Measurements from ENCODE around the gene ZNF556. TPM values are rescaled to one million over a fixed set of nuclear protein-coding genes. Genes with fewer than 3 reads are reported as not detected.

ZNF556 gene
- total RNA-seq (ENCODE audit: insufficient read depth, low replicate concordance), result 0.96 TPM

GRCh38 chr19:2867025-2867991 is at the start of gene ZNF556:
Gene ZNF556 (plus strand): TSS chr19:2867335. CDS start chr19:2867422, 87 bp downstream.
- DNase-seq (ENCODE audit: low spot score), result no peak

DNA sequence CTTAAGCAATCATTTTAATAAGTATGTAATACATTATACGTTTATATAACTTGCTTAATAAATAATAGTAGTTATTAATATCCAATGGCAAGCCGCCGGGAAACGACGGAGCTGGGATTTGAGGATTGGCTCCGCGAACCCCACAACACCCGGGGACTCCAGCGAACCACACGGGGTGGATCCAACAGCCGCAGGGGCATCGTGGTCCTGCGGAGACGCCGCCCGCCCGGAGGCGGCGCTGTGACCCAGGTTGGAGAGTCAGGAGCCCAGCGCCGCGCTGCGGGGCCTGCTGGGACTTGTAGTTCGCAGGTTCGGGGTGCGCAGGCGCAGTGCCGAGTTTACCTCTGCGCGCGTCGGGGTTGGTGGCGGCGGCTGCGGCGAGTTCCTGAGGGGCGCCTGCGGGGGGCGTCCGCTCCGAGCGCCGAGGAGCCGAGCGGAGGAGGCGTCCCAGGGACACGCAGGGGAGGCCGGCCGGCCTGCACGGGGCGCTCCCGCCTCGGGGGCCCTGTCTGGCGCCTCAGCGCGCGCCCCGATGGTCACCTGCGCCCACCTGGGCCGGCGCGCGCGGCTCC is 47.5 kb upstream of the ZNF556 start, which contains the start of gene ZNF554:
Gene ZNF554, plus strand, starts transcription at position 329 of the 572 bp plus-strand sequence. Its CDS starts 204 bp downstream, at position 533.
- peak; percentile 96 for DNase-seq (ENCODE audit: low spot score)

- DNase-seq (ENCODE audit: low spot score), result no peak
Measured at GRCh38 chr19:2820112-2820702, 46.9 kb upstream of the ZNF556 start.

GRCh38 chr19:2822846-2823245 is 44.3 kb upstream of the ZNF556 start:
- no peak for DNase-seq (ENCODE audit: low spot score)

DNA sequence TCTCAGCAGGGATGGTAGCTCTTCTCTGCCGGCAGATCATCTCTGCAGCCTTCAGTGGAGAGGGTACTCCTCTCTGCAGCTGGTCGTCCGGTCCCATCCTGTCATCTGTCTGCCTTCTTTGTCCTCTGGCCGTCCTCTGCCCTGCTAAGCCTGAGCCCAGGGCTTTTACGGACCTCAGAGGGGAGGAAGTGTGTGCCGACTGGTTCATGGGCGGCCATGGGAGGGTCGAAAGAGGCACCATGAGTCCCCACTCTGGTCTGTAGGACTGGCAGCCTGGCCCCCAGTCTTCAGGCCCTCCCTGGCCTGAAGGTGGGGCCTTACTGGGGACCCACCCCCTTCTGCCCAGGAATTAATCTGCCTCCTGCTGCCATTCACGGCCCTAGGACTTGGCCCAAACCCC is 43.5 kb upstream of the ZNF556 start:
- no peak for DNase-seq (ENCODE audit: low spot score)

GRCh38 chr19:2824129-2824528 is 43.0 kb upstream of the ZNF556 start:
- DNase-seq (ENCODE audit: low spot score), result no peak

GRCh38 chr19:2827022-2827421 is 40.1 kb upstream of the ZNF556 start:
- DNase-seq (ENCODE audit: low spot score), result no peak

DNA sequence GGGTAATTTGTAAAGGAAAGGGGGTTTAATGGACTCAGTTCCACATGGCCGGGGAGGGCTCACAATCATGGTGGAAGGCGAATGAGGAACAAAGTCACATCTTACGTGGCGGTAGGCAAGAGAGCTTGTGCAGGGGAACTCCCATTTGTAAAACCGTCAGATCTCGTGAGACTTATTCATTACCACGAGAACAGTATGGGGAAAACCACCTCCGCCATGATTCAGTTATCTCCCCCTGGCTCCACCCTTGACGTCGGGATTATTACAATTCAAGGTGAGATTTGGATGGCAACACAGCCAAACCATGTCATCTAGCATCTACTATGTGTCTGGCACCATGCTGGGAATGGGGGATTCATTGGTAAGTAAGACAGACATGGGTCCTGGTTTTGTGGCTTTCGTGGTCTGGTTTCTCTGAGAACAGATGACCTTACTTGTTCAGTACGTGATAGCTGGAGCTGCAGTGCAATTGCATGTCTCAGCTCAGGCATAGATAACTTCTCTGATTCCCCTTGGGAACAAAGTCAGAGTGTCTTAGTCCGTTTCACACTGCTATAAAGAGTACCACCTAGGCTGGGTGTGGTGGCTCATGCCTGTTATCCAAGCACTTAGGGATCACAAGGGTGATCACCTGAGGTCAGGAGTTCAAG is 39.2 kb upstream of the ZNF556 start:
- DNase-seq (ENCODE audit: low spot score), result no peak

DNA sequence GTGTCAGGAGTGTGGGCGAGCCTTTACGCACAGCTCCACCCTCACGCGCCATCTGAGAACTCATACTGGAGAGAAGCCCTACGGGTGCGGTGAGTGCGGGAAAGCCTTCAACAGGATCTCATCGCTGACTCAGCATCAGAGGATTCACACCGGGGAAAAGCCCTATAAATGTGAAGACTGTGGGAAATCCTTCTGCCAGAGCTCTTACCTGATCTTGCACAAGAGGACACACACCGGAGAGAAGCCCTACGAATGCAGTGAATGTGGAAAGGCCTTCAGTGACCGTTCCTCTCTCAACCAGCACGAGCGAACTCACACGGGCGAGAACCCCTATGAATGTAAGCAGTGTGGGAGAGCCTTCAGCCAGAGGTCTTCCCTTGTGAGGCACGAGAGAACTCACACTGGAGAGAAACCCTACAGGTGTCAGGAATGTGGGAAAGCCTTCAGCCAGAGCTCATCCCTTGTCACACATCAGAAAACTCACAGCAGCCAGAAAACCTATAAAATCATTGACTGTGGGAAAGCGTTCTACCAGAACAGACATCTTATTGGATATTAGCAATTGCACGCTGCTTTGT is 32.8 kb upstream of the ZNF556 start:
- no peak for DNase-seq (ENCODE audit: low spot score)

DNA sequence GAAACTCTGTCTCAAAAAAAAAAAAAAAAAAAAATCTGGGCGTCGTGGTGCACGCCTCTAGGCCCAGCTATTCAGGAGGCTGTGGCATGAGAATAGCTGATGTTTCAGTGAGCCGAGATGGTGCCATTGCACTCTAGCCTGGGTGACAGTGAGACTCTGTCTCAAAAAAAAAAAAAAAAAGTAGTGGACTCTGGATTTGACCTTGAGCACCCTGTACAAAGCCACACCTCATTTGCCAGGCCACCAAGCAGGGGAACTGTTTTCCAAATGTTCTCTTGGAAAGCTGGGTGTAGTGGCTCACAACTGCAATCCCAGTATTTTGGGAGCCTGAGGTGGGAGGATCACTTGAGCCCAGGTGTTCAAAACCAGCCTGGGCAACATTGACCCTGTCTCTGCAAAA is 29.7 kb upstream of the ZNF556 start:
- DNase-seq (ENCODE audit: low spot score), result no peak

- DNase-seq (ENCODE audit: low spot score), result peak; percentile 100
Measured at GRCh38 chr19:2840794-2841791, 26.0 kb upstream of the ZNF556 start, which contains the start of gene ZNF555. Gene ZNF555 (plus strand): TSS chr19:2841475. CDS start chr19:2841573, 98 bp downstream.

DNA sequence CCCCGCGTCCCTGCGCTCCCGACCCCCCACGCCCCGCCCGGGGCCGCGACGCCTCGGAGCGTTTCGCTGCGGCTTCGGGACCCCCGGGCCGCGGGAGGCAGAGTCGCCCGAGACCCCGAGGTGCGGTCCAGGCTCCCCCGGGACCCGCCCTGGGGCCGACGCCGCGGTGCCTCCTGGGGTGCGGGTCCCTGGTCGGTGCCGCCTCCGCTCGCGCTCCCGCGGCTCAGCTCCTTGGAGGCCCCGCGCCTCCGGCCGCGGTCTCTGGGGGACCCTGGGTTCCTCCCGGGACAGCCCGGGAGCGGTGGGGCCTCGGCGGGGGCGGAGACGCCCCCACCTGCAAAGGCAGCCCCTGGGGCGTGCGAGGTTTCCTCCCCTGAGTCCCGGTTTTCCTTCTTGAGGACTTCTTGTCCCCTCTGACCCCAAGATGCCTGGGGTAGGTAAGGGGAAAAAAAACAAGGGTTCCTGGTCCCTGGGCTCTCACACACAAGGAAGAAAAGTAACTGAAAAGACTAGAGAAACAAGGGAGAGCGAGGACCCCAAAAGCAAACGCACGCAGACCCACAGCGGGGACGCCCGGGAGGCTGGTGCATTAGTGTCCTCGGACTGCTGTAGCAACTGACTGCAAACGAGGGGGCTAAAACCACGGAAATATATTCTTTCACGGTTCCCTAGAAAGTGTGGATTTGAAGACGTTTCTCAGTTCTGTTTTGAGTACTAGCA is 25.1 kb upstream of the ZNF556 start:
- no peak for DNase-seq (ENCODE audit: low spot score)

- no peak for DNase-seq (ENCODE audit: low spot score)
Measured at GRCh38 chr19:2845107-2845506, 22.0 kb upstream of the ZNF556 start.

DNA sequence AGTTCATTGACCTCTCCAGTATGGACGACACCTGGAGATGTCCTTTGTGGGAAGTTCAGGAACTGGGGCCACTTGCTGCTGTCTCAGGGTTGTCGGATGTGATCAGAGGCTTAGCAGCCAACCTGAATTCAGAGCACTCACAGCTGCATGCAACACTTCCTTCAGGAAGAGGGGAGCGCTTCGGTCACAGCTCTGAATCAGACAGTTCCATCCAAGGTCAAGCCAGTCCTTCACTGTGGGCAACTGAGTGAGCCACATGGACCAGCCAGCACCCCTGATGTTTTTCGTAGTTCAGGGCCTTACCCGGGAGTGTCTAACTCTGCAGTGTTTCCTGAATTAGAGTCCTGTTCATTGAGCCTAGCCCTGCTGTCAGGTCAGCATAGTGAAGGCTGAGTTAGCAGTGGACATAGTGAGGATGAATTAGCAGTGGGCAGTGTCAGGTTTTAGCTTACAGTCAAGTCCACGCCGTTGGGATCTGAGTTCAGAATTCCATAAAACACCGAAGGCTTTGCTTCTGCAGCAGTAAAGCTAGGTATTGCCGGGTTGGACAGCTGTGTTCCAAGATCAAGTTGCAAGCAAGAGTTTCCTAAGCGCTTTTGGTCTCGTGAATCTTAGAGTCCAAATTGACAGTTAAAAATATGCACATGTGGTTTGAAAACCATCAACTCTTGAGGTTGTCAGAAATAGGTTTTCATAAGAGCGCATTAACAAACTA is 20.8 kb upstream of the ZNF556 start:
- DNase-seq (ENCODE audit: low spot score), result no peak

GRCh38 chr19:2847507-2847906 is 19.6 kb upstream of the ZNF556 start:
- no peak for DNase-seq (ENCODE audit: low spot score)

GRCh38 chr19:2848616-2849015 is 18.5 kb upstream of the ZNF556 start:
- no peak for DNase-seq (ENCODE audit: low spot score)

DNA sequence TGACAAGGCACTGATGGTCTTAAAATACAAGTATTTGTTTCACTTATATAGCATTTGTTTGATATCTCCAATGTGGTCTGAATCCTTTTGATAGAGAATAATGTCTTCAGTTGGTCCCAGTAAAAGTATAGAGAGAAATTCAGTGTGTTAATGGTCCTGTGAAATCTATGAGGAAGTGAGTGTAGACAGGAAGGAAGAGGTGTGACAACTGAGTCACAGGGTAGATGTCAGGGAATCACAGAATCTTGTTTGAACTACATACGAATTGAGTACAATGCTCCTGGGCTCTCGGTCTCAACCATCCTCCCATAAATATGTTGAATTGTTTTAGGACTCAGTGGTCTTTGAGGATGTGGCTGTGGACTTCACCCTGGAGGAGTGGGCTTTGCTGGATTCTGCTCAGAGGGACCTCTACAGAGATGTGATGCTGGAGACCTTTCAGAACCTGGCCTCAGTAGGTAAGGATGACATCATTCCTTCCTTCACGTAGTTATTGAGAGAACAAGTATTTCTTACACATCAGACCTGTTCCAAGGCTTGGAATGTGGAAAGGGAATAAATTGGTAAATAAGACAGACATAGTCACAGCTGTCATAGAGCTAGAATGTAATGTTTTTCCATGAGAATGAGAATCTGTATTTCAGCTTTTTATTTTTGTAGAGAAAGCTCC is 16.7 kb upstream of the ZNF556 start:
- DNase-seq (ENCODE audit: low spot score), result no peak

GRCh38 chr19:2852598-2852997 is 14.5 kb upstream of the ZNF556 start:
- DNase-seq (ENCODE audit: low spot score), result no peak
